Caco-2 (cell line): ENCODE results near the gene FARS2. TPM values are rescaled to one million over a fixed set of nuclear protein-coding genes. Genes with fewer than 3 reads are reported as not detected.

Source experiments
- BruUV-seq: library from RNA; stranded (reverse); fragments of 400-500 nt; replicated peaks from 2 replicates; lab custom pipeline; 2021; lab: Mats Ljungman, UMichigan
- CTCF ChIA-PET: fragments of 300-600 bp; sonication (Branson Sonifier 250); formaldehyde crosslinking; loops from one replicate; lab custom pipeline; 2022; ENCODE audit warnings: antibody characterized with exemption; lab: Charles Lee
- POLR2A ChIA-PET: fragments of 300-600 bp; sonication (Branson Sonifier 250); formaldehyde crosslinking; loops from one replicate; lab custom pipeline; 2022; ENCODE audit warnings: antibody characterized with exemption; lab: Charles Lee
- DNase-seq, 2 experiments: peaks; one replicate each; pipeline versions ENCODE4 v3.0.0 to v3.0.0-alpha.2; 2020 to 2022
- H3K27me3 ChIP-seq: replicated peaks from 2 replicates; pipeline ENCODE4 v1.6.0; 2011; ENCODE audit warnings: low read length; ENCODE audit not compliant: control insufficient read depth, insufficient read depth
- H3K36me3 ChIP-seq: 2 replicates; pipeline ENCODE4 v1.5.1; 2011; ENCODE audit warnings: low read length; ENCODE audit not compliant: control insufficient read depth, insufficient read depth
- H3K4me1 ChIP-seq: fragments of 250-450 bp; sonication (Bioruptor Pico); 2 replicates; pipeline ENCODE4 v1.5.1; 2020; ENCODE audit warnings: mild to moderate bottlenecking
- H3K4me3 ChIP-seq: 2 replicates; pipeline ENCODE4 v1.5.1; 2011; ENCODE audit warnings: low read depth, mild to moderate bottlenecking, control low read depth, low read length
- H3K9me3 ChIP-seq: fragments of 250-450 bp; sonication (Bioruptor Pico); 2 replicates; pipeline ENCODE4 v1.5.1; 2020; ENCODE audit warnings: mild to moderate bottlenecking, moderate library complexity
- H3K27ac Mint-ChIP-seq: one replicate; pipeline ENCODE4 v1.8.0; 2022; ENCODE audit warnings: mixed read lengths; ENCODE audit not compliant: unreplicated experiment
- H3K27me3 Mint-ChIP-seq: one replicate; pipeline ENCODE4 v1.8.0; 2022; ENCODE audit warnings: mixed read lengths; ENCODE audit not compliant: insufficient read depth, unreplicated experiment
- H3K36me3 Mint-ChIP-seq: one replicate; pipeline ENCODE4 v1.8.0; 2022; ENCODE audit warnings: mild to moderate bottlenecking, mixed read lengths; ENCODE audit not compliant: insufficient read depth, unreplicated experiment
- H3K4me1 Mint-ChIP-seq: one replicate; pipeline ENCODE4 v1.8.0; 2022; ENCODE audit warnings: low read depth, mixed read lengths; ENCODE audit not compliant: unreplicated experiment
- H3K4me3 Mint-ChIP-seq: one replicate; pipeline ENCODE4 v1.8.0; 2022; ENCODE audit warnings: mild to moderate bottlenecking, moderate library complexity, mixed read lengths; ENCODE audit not compliant: unreplicated experiment
- H3K9me3 Mint-ChIP-seq: one replicate; pipeline ENCODE4 v1.8.0; 2022; ENCODE audit warnings: mixed read lengths; ENCODE audit not compliant: unreplicated experiment
- intact Hi-C: fragments of 100-400 bp; cut with micrococcal nuclease; formaldehyde crosslinking; loops from one replicate; pipeline ENCODE4 v1.10.0; 2022; ENCODE audit not compliant: unreplicated experiment
- total RNA-seq: library from RNA; stranded (reverse); gene quantifications from 2 replicates; pipeline ENCODE4 v1.2.3, GENCODE V29; 2022
- TF ChIP-seq, protein P1 (sequence below), 2 experiments: fragments of 200-600 bp in 1 of 2; IDR thresholded peaks; 1 replicate in 1 of 2; 2 replicates in 1 of 2; pipeline versions ENCODE4 v1.5.1 to v1.8.0; 2011 to 2022; ENCODE audit warnings: antibody characterized with exemption in 1 of 2, control low read depth in 1 of 2, inconsistent platforms in 1 of 2, low read depth in 1 of 2, low read length in 1 of 2, mild to moderate bottlenecking in 1 of 2, moderate library complexity in 1 of 2; ENCODE audit not compliant: insufficient read depth in 1 of 2, severe bottlenecking in 1 of 2, unreplicated experiment in 1 of 2

FARS2 gene
- total RNA-seq, 1 experiment from 2014 or later: 15.4 TPM

DNA sequence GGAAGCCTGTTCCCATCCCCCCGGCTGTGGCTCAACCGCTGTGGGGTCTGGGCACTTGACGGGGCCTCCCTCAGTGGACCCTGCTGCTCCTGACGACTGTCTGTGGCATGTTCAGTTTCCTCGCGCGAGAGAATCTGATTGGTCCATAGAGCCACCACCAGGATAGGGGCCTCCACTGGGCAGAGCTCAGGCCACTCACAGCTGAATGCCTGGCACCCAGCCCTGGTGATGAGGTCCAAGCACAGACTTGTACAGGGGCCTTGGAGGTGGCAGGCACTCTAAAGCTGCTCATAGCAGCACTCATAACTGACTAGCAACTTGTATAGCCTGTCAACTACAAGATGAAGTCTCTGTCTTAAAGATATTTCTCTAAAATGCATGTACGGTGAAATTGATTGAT is 377.4 kb downstream of the FARS2 start:
- no TSS peak for BruUV-seq
- no peaks in the 10 kb centered on the region for H3K27me3 Mint-ChIP-seq
- no peaks in the 10 kb centered on the region for H3K36me3 Mint-ChIP-seq
- H3K4me3 Mint-ChIP-seq: no peak overlapping the region
- POLR2A ChIA-PET: no interaction called here
- Histone ChIP-seq H3K4me1 (no peaks in the 10 kb centered on the region), H3K4me3 (no peak overlapping the region), H3K9me3 (0 out of 2 replicates have a peak, but pooled peaks cover 4% of the 10 kb centered on the region), H3K36me3 (no peaks in the 10 kb centered on the region), H3K27me3 (no peaks in the 10 kb centered on the region)
- no peak for DNase-seq
- TF ChIP-seq, protein P1, sequence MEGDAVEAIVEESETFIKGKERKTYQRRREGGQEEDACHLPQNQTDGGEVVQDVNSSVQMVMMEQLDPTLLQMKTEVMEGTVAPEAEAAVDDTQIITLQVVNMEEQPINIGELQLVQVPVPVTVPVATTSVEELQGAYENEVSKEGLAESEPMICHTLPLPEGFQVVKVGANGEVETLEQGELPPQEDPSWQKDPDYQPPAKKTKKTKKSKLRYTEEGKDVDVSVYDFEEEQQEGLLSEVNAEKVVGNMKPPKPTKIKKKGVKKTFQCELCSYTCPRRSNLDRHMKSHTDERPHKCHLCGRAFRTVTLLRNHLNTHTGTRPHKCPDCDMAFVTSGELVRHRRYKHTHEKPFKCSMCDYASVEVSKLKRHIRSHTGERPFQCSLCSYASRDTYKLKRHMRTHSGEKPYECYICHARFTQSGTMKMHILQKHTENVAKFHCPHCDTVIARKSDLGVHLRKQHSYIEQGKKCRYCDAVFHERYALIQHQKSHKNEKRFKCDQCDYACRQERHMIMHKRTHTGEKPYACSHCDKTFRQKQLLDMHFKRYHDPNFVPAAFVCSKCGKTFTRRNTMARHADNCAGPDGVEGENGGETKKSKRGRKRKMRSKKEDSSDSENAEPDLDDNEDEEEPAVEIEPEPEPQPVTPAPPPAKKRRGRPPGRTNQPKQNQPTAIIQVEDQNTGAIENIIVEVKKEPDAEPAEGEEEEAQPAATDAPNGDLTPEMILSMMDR (IDR thresholded peaks at IDR 0.05; ENCODE audit: insufficient read depth in 1 of 2, low read depth in 1 of 2, low read length in 1 of 2, severe bottlenecking in 1 of 2, unreplicated experiment in 1 of 2): no peak
- H3K27ac Mint-ChIP-seq: no peak overlapping the region
- intact Hi-C loops: no loop called here
- CTCF ChIA-PET: no interaction called here
- no peaks in the 10 kb centered on the region for H3K4me1 Mint-ChIP-seq
- H3K9me3 Mint-ChIP-seq: no peaks in the 10 kb centered on the region

DNA sequence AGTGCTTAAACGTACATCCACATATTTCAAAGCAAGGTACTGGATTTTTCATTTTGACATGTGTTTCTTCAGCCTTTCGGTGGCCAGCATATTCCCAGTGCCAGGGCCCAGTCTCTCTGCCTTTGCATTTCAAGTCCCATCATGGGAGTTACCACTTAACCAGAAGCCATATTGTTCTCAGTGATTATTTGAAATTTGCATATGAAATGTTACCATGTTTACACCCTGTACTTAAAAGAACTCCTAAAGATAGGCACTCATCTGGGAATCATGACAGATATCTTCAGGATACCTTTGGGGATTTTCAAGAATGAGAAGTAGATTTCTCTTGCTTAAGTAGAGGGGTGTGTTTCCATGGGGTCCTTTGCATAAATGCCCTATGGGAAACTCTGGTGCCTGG is 377.9 kb downstream of the FARS2 start:
- BruUV-seq: no TSS peak
- no peak for DNase-seq

DNA sequence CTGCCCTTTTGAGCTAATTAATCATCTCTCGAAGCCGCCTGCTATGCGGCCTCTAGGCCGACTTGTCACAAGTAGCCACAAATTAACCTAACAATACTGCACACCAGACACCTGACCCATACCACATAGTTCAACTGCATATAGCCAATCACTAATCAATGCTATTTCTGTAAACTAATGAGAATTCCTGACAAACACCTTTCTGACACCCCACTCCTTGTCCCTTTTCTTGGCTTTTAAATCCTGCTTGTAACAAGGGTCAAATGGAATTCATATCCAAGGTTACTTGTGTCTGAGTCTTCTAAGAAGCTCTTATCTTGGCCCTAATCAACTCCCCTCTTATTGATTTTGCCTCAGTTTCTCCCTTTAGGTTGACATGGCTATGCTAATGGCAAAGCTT is 379.3 kb downstream of the FARS2 start:
- Histone ChIP-seq H3K4me1 (peaks cover 8% of the 10 kb centered on the region; the same call in 1 of the 2 replicates), H3K4me3 (no peak overlapping the region), H3K36me3 (no peaks in the 10 kb centered on the region), H3K27me3 (no peaks in the 10 kb centered on the region), H3K9me3 (0 out of 2 replicates have a peak, but pooled peaks cover 4% of the 10 kb centered on the region)
- no TSS peak for BruUV-seq
- DNase-seq: no peak
- Mint-ChIP-seq H3K4me3 (no peak overlapping the region), H3K27me3 (no peaks in the 10 kb centered on the region), H3K4me1 (no peaks in the 10 kb centered on the region), H3K27ac (no peak overlapping the region), H3K9me3 (no peaks in the 10 kb centered on the region), H3K36me3 (no peaks in the 10 kb centered on the region)
- TF ChIP-seq, protein P1 (IDR thresholded peaks at IDR 0.05; ENCODE audit: insufficient read depth in 1 of 2, low read depth in 1 of 2, low read length in 1 of 2, severe bottlenecking in 1 of 2, unreplicated experiment in 1 of 2): no peak
- intact Hi-C loops: no loop called here
- CTCF ChIA-PET: no interaction called here
- POLR2A ChIA-PET: no interaction called here

More for the DNA sequence above, 377.9 kb downstream of the FARS2 start:
- Mint-ChIP-seq H3K27me3 (no peaks in the 10 kb centered on the region), H3K4me3 (no peak overlapping the region), H3K4me1 (no peaks in the 10 kb centered on the region), H3K9me3 (no peaks in the 10 kb centered on the region), H3K27ac (no peak overlapping the region), H3K36me3 (no peaks in the 10 kb centered on the region)
- ChIA-PET CTCF (no interaction called here), POLR2A (no interaction called here)
- Histone ChIP-seq H3K27me3 (no peaks in the 10 kb centered on the region), H3K4me3 (no peak overlapping the region), H3K4me1 (peaks cover under 1% of the 10 kb centered on the region; the same call in 1 of the 2 replicates), H3K36me3 (no peaks in the 10 kb centered on the region), H3K9me3 (0 out of 2 replicates have a peak, but pooled peaks cover 4% of the 10 kb centered on the region)
- TF ChIP-seq, protein P1 (IDR thresholded peaks at IDR 0.05; ENCODE audit: insufficient read depth in 1 of 2, low read depth in 1 of 2, low read length in 1 of 2, severe bottlenecking in 1 of 2, unreplicated experiment in 1 of 2): no peak
- intact Hi-C loops: no loop called here
